IMR-90 (cell line): Measurements from ENCODE around the gene CCDC50.

Source experiments
- BHLHE40 ChIP-seq: fragments of 150-350 bp; IDR thresholded peaks from 2 replicates; pipeline ENCODE4 v1.6.1; 2016; ENCODE audit warnings: mild to moderate bottlenecking, low read depth, low read length
- CEBPB ChIP-seq: IDR thresholded peaks from 2 replicates; pipeline ENCODE4 v1.6.1; 2012; ENCODE audit warnings: low read depth, low read length, improper control_type of control experiment
- CTCF ChIP-seq: conservative IDR thresholded peaks from 2 replicates; pipeline ENCODE4 v1.5.1; 2012; ENCODE audit warnings: mild to moderate bottlenecking, low read depth, low read length, improper control_type of control experiment
- ELK1 ChIP-seq: fragments of 150-350 bp; IDR thresholded peaks from 2 replicates; pipeline ENCODE4 v1.6.1; 2016; ENCODE audit warnings: low read depth, mild to moderate bottlenecking, low read length, moderate library complexity, borderline replicate concordance
- FOS ChIP-seq: fragments of 150-350 bp; IDR thresholded peaks from 2 replicates; pipeline ENCODE4 v1.6.1; 2016; ENCODE audit warnings: low read depth, low read length
- MAFK ChIP-seq: IDR thresholded peaks from 2 replicates; pipeline ENCODE4 v1.6.1; 2012; ENCODE audit warnings: low read depth, low read length, improper control_type of control experiment
- MXI1 ChIP-seq: IDR thresholded peaks from 2 replicates; pipeline ENCODE4 v1.6.1; 2012; ENCODE audit warnings: low read depth, mild to moderate bottlenecking, low read length, moderate library complexity, borderline replicate concordance
- POLR2A ChIP-seq: IDR thresholded peaks from 2 replicates; pipeline ENCODE4 v1.6.1; 2012; ENCODE audit warnings: mild to moderate bottlenecking, low read depth, low read length
- RAD21 ChIP-seq: IDR thresholded peaks from 2 replicates; pipeline ENCODE4 v1.6.1; 2012; ENCODE audit warnings: low read length, improper control_type of control experiment
- RFX5 ChIP-seq: IDR thresholded peaks from 2 replicates; pipeline ENCODE4 v1.8.0; 2012; ENCODE audit warnings: low read depth, mild to moderate bottlenecking, low read length, moderate library complexity
- SMC3 ChIP-seq: fragments of 150-350 bp; IDR thresholded peaks from 2 replicates; pipeline ENCODE4 v1.6.1; 2016; ENCODE audit warnings: low read depth, mild to moderate bottlenecking, antibody characterized with exemption, low read length, moderate library complexity
- USF2 ChIP-seq: fragments of 150-350 bp; IDR thresholded peaks from 2 replicates; pipeline ENCODE4 v1.6.1; 2017; ENCODE audit warnings: mild to moderate bottlenecking, antibody characterized with exemption, low read length, low read depth

GRCh38 chr3:191415566-191415965 lies 86.4 kb downstream of the CCDC50 start:
- TF ChIP-seq CTCF (no peak), USF2 (no peak), POLR2A (no peak), ELK1 (no peak), RAD21 (no peak), FOS (no peak), CEBPB (no peak), SMC3 (no peak), BHLHE40 (no peak), RFX5 (no peak), MXI1 (no peak), MAFK (no peak)
